IMR-90 (cell line): ENCODE data around the gene HPN. TPM values are rescaled to one million over a fixed set of nuclear protein-coding genes. Genes with fewer than 3 reads are reported as not detected.

Experiments used
- ATAC-seq: fragments of 200-7000 bp; cut with Tn5 transposase; 2 replicates; pipeline ENCODE4 v1.9.1; 2020; ENCODE audit warnings: low read depth, mild to moderate bottlenecking, moderate library complexity
- BruUV-seq: library from RNA; stranded (reverse); fragments of 400-500 nt; replicated peaks from 2 replicates; lab custom pipeline; 2021; lab: Mats Ljungman, UMichigan
- CTCF ChIA-PET: fragments of 300-600 bp; formaldehyde crosslinking; extraction: SDS; loops from one replicate; lab custom pipeline; 2021; ENCODE audit warnings: antibody characterized with exemption; lab: Yijun Ruan, JAX
- POLR2A ChIA-PET: fragments of 300-600 bp; sonication (Branson Sonifier 250); formaldehyde crosslinking; loops from one replicate; lab custom pipeline; 2022; ENCODE audit warnings: antibody characterized with exemption; ENCODE audit not compliant: unreplicated experiment; lab: Charles Lee
- DNase-seq: peaks from one replicate; pipeline ENCODE4 v3.0.0; 2013
- H2AFZ ChIP-seq: replicated peaks from 2 replicates; pipeline ENCODE3; 2013; ENCODE audit warnings: low read length, mild to moderate bottlenecking; ENCODE audit not compliant: poor library complexity
- H2AK5ac ChIP-seq: 2 replicates; pipeline ENCODE4 v1.6.1; 2013; ENCODE audit warnings: low read depth, low read length, inconsistent platforms
- H2AK9ac ChIP-seq: replicated peaks from 2 replicates; pipeline ENCODE3; 2013; ENCODE audit warnings: mild to moderate bottlenecking, low read depth, low read length, moderate library complexity; ENCODE audit not compliant: poor library complexity
- H2BK120ac ChIP-seq: 2 replicates; pipeline ENCODE4 v1.6.1; 2013; ENCODE audit warnings: low read depth, low read length, inconsistent platforms
- H2BK15ac ChIP-seq: 3 replicates; pipeline ENCODE4 v1.6.1; 2013; ENCODE audit warnings: low read depth, low read length, inconsistent platforms
- H2BK20ac ChIP-seq: 2 replicates; pipeline ENCODE4 v1.6.1; 2013; ENCODE audit warnings: low read depth, mild to moderate bottlenecking, inconsistent platforms, low read length, moderate library complexity
- H2BK5ac ChIP-seq: 2 replicates; pipeline ENCODE4 v1.6.1; 2013; ENCODE audit warnings: mild to moderate bottlenecking, low read depth, low read length, inconsistent platforms; ENCODE audit not compliant: poor library complexity, severe bottlenecking
- H3K14ac ChIP-seq: replicated peaks from 2 replicates; pipeline ENCODE4 v1.6.1; 2013; ENCODE audit warnings: low read depth, low read length, inconsistent platforms
- H3K18ac ChIP-seq: 2 replicates; pipeline ENCODE4 v1.6.1; 2013; ENCODE audit warnings: low read depth, low read length, control low read depth
- H3K23ac ChIP-seq: 2 replicates; pipeline ENCODE4 v1.6.1; 2013; ENCODE audit warnings: low read depth, low read length, inconsistent platforms
- H3K27ac ChIP-seq: 2 replicates; pipeline ENCODE4 v1.5.1; 2013; ENCODE audit warnings: mild to moderate bottlenecking, control low read depth, low read length; ENCODE audit not compliant: insufficient read depth
- H3K27me3 ChIP-seq: 2 replicates; pipeline ENCODE4 v1.6.1; 2013; ENCODE audit warnings: low read length; ENCODE audit not compliant: control insufficient read depth, insufficient read depth
- H3K36me3 ChIP-seq: 2 replicates; pipeline ENCODE4 v1.6.1; 2013; ENCODE audit warnings: low read length, mixed read lengths; ENCODE audit not compliant: control insufficient read depth, insufficient read depth
- H3K4ac ChIP-seq: 2 replicates; pipeline ENCODE4 v1.6.1; 2013; ENCODE audit warnings: low read depth, low read length, inconsistent platforms
- H3K4me1 ChIP-seq: 2 replicates; pipeline ENCODE4 v1.6.1; 2013; ENCODE audit warnings: low read length, mixed read lengths; ENCODE audit not compliant: control insufficient read depth, insufficient read depth
- H3K4me2 ChIP-seq: 2 replicates; pipeline ENCODE4 v1.6.1; 2013; ENCODE audit warnings: low read depth, mild to moderate bottlenecking, control low read depth, low read length, moderate library complexity
- H3K4me3 ChIP-seq: 2 replicates; pipeline ENCODE4 v1.5.1; 2013; ENCODE audit warnings: low read depth, mild to moderate bottlenecking, control low read depth, low read length, moderate library complexity; ENCODE audit not compliant: insufficient read depth
- H3K56ac ChIP-seq: 2 replicates; pipeline ENCODE4 v1.6.1; 2013; ENCODE audit warnings: low read length, inconsistent platforms; ENCODE audit not compliant: insufficient read depth; ENCODE audit errors: extremely low read depth
- H3K79me1 ChIP-seq, 2 experiments: 2 replicates each; pipeline ENCODE4 v1.6.1; 2013; ENCODE audit warnings: low read length in 2 of 2, inconsistent platforms in 1 of 2, low read depth in 1 of 2
- H3K9ac ChIP-seq: 2 replicates; pipeline ENCODE4 v1.6.1; 2013; ENCODE audit warnings: low read depth, low read length, control low read depth
- H3K9me1 ChIP-seq: 2 replicates; pipeline ENCODE4 v1.6.1; 2013; ENCODE audit warnings: low read length, inconsistent platforms; ENCODE audit not compliant: insufficient read depth
- H3K9me3 ChIP-seq: 2 replicates; pipeline ENCODE4 v1.6.1; 2013; ENCODE audit warnings: low read length; ENCODE audit not compliant: control insufficient read depth, insufficient read depth
- H4K20me1 ChIP-seq: 2 replicates; pipeline ENCODE4 v1.6.1; 2013; ENCODE audit warnings: low read length, inconsistent platforms; ENCODE audit not compliant: insufficient read depth
- H4K5ac ChIP-seq: 2 replicates; pipeline ENCODE4 v1.6.1; 2013; ENCODE audit warnings: mild to moderate bottlenecking, low read depth, low read length, control low read depth
- H4K8ac ChIP-seq, 2 experiments: 2 replicates each; pipeline ENCODE4 v1.6.1; 2013; ENCODE audit warnings: low read depth in 2 of 2, low read length in 2 of 2, control low read depth in 1 of 2, inconsistent platforms in 1 of 2
- H4K91ac ChIP-seq: 2 replicates; pipeline ENCODE4 v1.6.1; 2013; ENCODE audit warnings: low read depth, low read length, inconsistent platforms; ENCODE audit not compliant: insufficient read depth
- CEBPB ChIP-seq: IDR thresholded peaks from 2 replicates; pipeline ENCODE4 v1.6.1; 2012; ENCODE audit warnings: low read depth, low read length, improper control_type of control experiment
- CHD1 ChIP-seq: IDR thresholded peaks from 2 replicates; pipeline ENCODE4 v1.6.1; 2012; ENCODE audit warnings: low read depth, low read length, improper control_type of control experiment
- MAZ ChIP-seq: IDR thresholded peaks from 2 replicates; pipeline ENCODE4 v1.6.1; 2012; ENCODE audit warnings: low read depth, mild to moderate bottlenecking, low read length, improper control_type of control experiment, moderate library complexity, borderline replicate concordance
- MXI1 ChIP-seq: IDR thresholded peaks from 2 replicates; pipeline ENCODE4 v1.6.1; 2012; ENCODE audit warnings: low read depth, mild to moderate bottlenecking, low read length, moderate library complexity, borderline replicate concordance
- WGBS, 2 experiments: methylation state at CpG; one replicate each; pipeline versions ENCODE4 v1.1.5 to v1.1.7; 2013; ENCODE audit warnings: missing lambda C conversion rate in 2 of 2; ENCODE audit not compliant: insufficient read length in 1 of 2; ENCODE audit errors: extremely low coverage in 2 of 2; 5-methylcytosine and 5-hydroxymethylcytosine counted together
- dilution Hi-C: fragments of 300-500 bp; cut with HindIII; formaldehyde crosslinking; loops from one replicate; pipeline ENCODE4 v1.14.3; 2018; ENCODE audit warnings: low sequenced_read_pairs; ENCODE audit not compliant: unreplicated experiment
- in situ Hi-C: fragments of 300-500 bp; cut with MboI; formaldehyde crosslinking; loops from 3 replicates; pipeline ENCODE4 v1.14.3; 2019; ENCODE audit warnings: low sequenced_read_pairs, inconsistent platforms, mixed read lengths
- intact Hi-C: fragments of 100-400 bp; cut with micrococcal nuclease; formaldehyde crosslinking; loops from 2 replicates; pipeline ENCODE4 v1.10.0; 2022
- polyA plus RNA-seq, 3 experiments: library from polyadenylated mRNA; depleted of rRNA; stranded (reverse); fragments of >200 nt; gene quantifications; 2 replicates each; pipeline ENCODE4 v1.2.3, GENCODE V29; 2012; ENCODE audit warnings: low replicate concordance in 1 of 3
- total RNA-seq: library from RNA; depleted of rRNA; stranded (reverse); fragments of >200 nt; gene quantifications from 2 replicates; pipeline ENCODE4 v1.2.3, GENCODE V29; 2012

Gene HPN
- total and polyA plus RNA-seq, 2 of the 4 experiments (the other 2 are of a cell fraction): not detected

- DNase-seq (no peak), ATAC-seq (no peak)
- H4K8ac ChIP-seq: no peak overlapping the region
- no peak overlapping the region for H2BK15ac ChIP-seq
- ChIA-PET POLR2A (no interaction called here), CTCF (interaction anchor here (1.8 kb wide), 1 partner anchor 32 kb away, joined by 8 read pairs; no protein-coding TSS in a partner anchor)
- no peak overlapping the region for H3K4ac ChIP-seq
- intact Hi-C loops (no loop called here), in situ Hi-C loops (no loop called here), dilution Hi-C loops (no loop called here)
- H4K5ac ChIP-seq: no peak overlapping the region
- H3K9me3 ChIP-seq: no peaks in the 10 kb centered on the region
- no peaks in the 10 kb centered on the region for H4K20me1 ChIP-seq
- no peak overlapping the region for H2AFZ ChIP-seq
- no peaks in the 10 kb centered on the region for H3K9me1 ChIP-seq
- no TSS peak for BruUV-seq
- no peak overlapping the region for H2AK9ac ChIP-seq
- no peak for TF ChIP-seq CHD1
- no peak for TF ChIP-seq MXI1
- no peak for TF ChIP-seq MAZ
- no peak for TF ChIP-seq CEBPB
- H3K27ac ChIP-seq: no peak overlapping the region
- no peaks in the 10 kb centered on the region for H3K36me3 ChIP-seq
- no peak overlapping the region for H3K4me3 ChIP-seq
- H2AK5ac ChIP-seq: no peak overlapping the region
- no peak overlapping the region for H3K56ac ChIP-seq
- H3K14ac ChIP-seq: no peak overlapping the region
- H2BK120ac ChIP-seq: no peak overlapping the region
- no peaks in the 10 kb centered on the region for H3K4me1 ChIP-seq
- H3K23ac ChIP-seq: no peak overlapping the region
- H3K4me2 ChIP-seq: no peak overlapping the region
- H3K9ac ChIP-seq: no peak overlapping the region
- H2BK20ac ChIP-seq: no peak overlapping the region
- H2BK5ac ChIP-seq: no peak overlapping the region
- no peak overlapping the region for H4K91ac ChIP-seq
- 83% methylated on average over 11 of the region's 21 CpGs; no CpG with 5 or more reads in 1 of the 2 experiments for WGBS, 2 experiments
- no peaks in the 10 kb centered on the region; the same call in 1 of the 2 replicates for H3K27me3 ChIP-seq
- H3K79me1 ChIP-seq: no peaks in the 10 kb centered on the region
- no peak overlapping the region for H3K18ac ChIP-seq
These were observed 57.8 kb downstream of the HPN start for GRCh38 chr19:35099155-35099896.
